Measurements from ENCODE around the gene SLC27A5.
"Not testable (repeated sequence)": the region's sequence is repeated elsewhere in the genome, so short reads cannot be mapped to it uniquely, and the experiment has no call there.

SLC27A5 gene

GRCh38 chr19:58492265-58492664 is 19.5 kb downstream of the SLC27A5 start:
- DNase-seq: no peak

- no peak for DNase-seq
These were observed 20.4 kb downstream of the SLC27A5 start for GRCh38 chr19:58491393-58491792.

GRCh38 chr19:58484349-58484748 is 27.4 kb downstream of the SLC27A5 start:
- not testable (repeated sequence) for DNase-seq

GRCh38 chr19:58483776-58484175 is 28.0 kb downstream of the SLC27A5 start:
- no peak for DNase-seq

- DNase-seq: no peak
These were observed 29.4 kb downstream of the SLC27A5 start for GRCh38 chr19:58482372-58482771.

GRCh38 chr19:58480831-58481230 is 31.0 kb downstream of the SLC27A5 start:
- DNase-seq: no peak

GRCh38 chr19:58480481-58480830 is 31.3 kb downstream of the SLC27A5 start:
- no peak for DNase-seq

GRCh38 chr19:58479736-58480480 is 31.9 kb downstream of the SLC27A5 start:
- DNase-seq: no peak

GRCh38 chr19:58479303-58479702 is 32.5 kb downstream of the SLC27A5 start:
- DNase-seq: no peak

GRCh38 chr19:58477871-58478270 is 33.9 kb downstream of the SLC27A5 start:
- no peak for DNase-seq

- no peak for DNase-seq
These were observed 34.7 kb downstream of the SLC27A5 start for GRCh38 chr19:58477130-58477529.

GRCh38 chr19:58476498-58477015 is 35.2 kb downstream of the SLC27A5 start:
- DNase-seq: no peak

- peak; percentile 95 for DNase-seq
These were observed 35.9 kb downstream of the SLC27A5 start, which contains the start of gene ZNF446 for GRCh38 chr19:58475714-58476497. TSS of gene ZNF446 (plus strand) at chr19:58476352. CDS start at chr19:58477219, 867 bp downstream.

GRCh38 chr19:58474997-58475713 is 36.6 kb downstream of the SLC27A5 start:
- DNase-seq: no peak

GRCh38 chr19:58474291-58474996 is 37.3 kb downstream of the SLC27A5 start:
- no peak for DNase-seq

GRCh38 chr19:58473775-58474174 is 38.0 kb downstream of the SLC27A5 start:
- DNase-seq: no peak

GRCh38 chr19:58471736-58472135 is 40.1 kb downstream of the SLC27A5 start:
- DNase-seq: no peak

GRCh38 chr19:58470837-58471543 is 40.8 kb downstream of the SLC27A5 start:
- not testable (repeated sequence) for DNase-seq

- no peak for DNase-seq
These were observed 42.4 kb downstream of the SLC27A5 start for GRCh38 chr19:58469241-58470013.

GRCh38 chr19:58468216-58468839 is 43.5 kb downstream of the SLC27A5 start:
- no peak for DNase-seq
